HepG2 (cell line): ENCODE results near the gene SMARCB1. TPM values are rescaled to one million over a fixed set of nuclear protein-coding genes. Genes with fewer than 3 reads are reported as not detected.
A peak's percentile ranks its signal among the peaks of the same experiment; 100 is the strongest.

Experiments used
- ELK4 ChIP-seq: sonication (generic); formaldehyde crosslinking; IDR thresholded peaks from 2 replicates; pipeline ENCODE4 v1.9.0; 2021; ENCODE audit warnings: missing genetic modification reagents, borderline replicate concordance
- GFI1 ChIP-seq: sonication (generic); formaldehyde crosslinking; IDR thresholded peaks from 2 replicates; pipeline ENCODE4 v1.5.0; 2020; ENCODE audit warnings: missing genetic modification reagents, mild to moderate bottlenecking, borderline replicate concordance
- HES4 ChIP-seq: sonication (generic); formaldehyde crosslinking; IDR thresholded peaks from 2 replicates; pipeline ENCODE4 v1.9.0; 2021; ENCODE audit warnings: mild to moderate bottlenecking, missing genetic modification reagents, borderline replicate concordance
- KAT2B ChIP-seq: fragments of 150-350 bp; IDR thresholded peaks from 2 replicates; pipeline ENCODE4 v1.6.1; 2014; ENCODE audit warnings: low read depth, low read length, borderline replicate concordance
- KDM2A ChIP-seq: sonication (generic); formaldehyde crosslinking; IDR thresholded peaks from 2 replicates; pipeline ENCODE4 v1.4.0; 2020; ENCODE audit warnings: low read depth, missing genetic modification reagents, borderline replicate concordance
- MAF1 ChIP-seq: sonication (generic); formaldehyde crosslinking; IDR thresholded peaks from 2 replicates; pipeline ENCODE4 v1.5.0; 2020; ENCODE audit warnings: missing genetic modification reagents, borderline replicate concordance
- MEIS1 ChIP-seq: sonication (generic); formaldehyde crosslinking; IDR thresholded peaks from 2 replicates; pipeline ENCODE4 v1.9.0; 2021; ENCODE audit warnings: mild to moderate bottlenecking, missing genetic modification reagents, moderate library complexity, borderline replicate concordance
- MTERF4 ChIP-seq: sonication (generic); formaldehyde crosslinking; IDR thresholded peaks from 2 replicates; pipeline ENCODE4 v1.8.0; 2023; ENCODE audit warnings: mild to moderate bottlenecking, missing genetic modification reagents
- PHF20 ChIP-seq: sonication (generic); formaldehyde crosslinking; IDR thresholded peaks from 2 replicates; pipeline ENCODE4 v1.5.0; 2020; ENCODE audit warnings: mild to moderate bottlenecking, missing genetic modification reagents
- SKI ChIP-seq: fragments of 450-650 bp; IDR thresholded peaks from one replicate; pipeline ENCODE4 v1.6.1; 2018; ENCODE audit warnings: mild to moderate bottlenecking; ENCODE audit not compliant: partially characterized antibody
- ZBTB33 ChIP-seq: sonication (generic); formaldehyde crosslinking; IDR thresholded peaks from 2 replicates; pipeline ENCODE4 v1.4.0; 2020; ENCODE audit warnings: missing genetic modification reagents
- ZFP36 ChIP-seq: fragments of 150-350 bp; IDR thresholded peaks from 2 replicates; pipeline ENCODE4 v1.6.1; 2018; ENCODE audit warnings: borderline replicate concordance, low read length, low read depth; ENCODE audit not compliant: partially characterized antibody
- ZFP37 ChIP-seq: sonication (generic); formaldehyde crosslinking; IDR thresholded peaks from 2 replicates; pipeline ENCODE4 v1.4.0; 2020; ENCODE audit warnings: missing genetic modification reagents, borderline replicate concordance
- ZFX ChIP-seq: sonication (generic); formaldehyde crosslinking; IDR thresholded peaks from 2 replicates; pipeline ENCODE4 v1.4.0; 2020; ENCODE audit warnings: mild to moderate bottlenecking, low read depth, missing genetic modification reagents, moderate library complexity
- ZNF264 ChIP-seq: sonication (generic); formaldehyde crosslinking; IDR thresholded peaks from 2 replicates; pipeline ENCODE4 v1.4.0; 2020; ENCODE audit warnings: missing genetic modification reagents
- ZNF512 ChIP-seq: sonication (generic); formaldehyde crosslinking; IDR thresholded peaks from 2 replicates; pipeline ENCODE4 v1.4.0; 2020; ENCODE audit warnings: mild to moderate bottlenecking, missing genetic modification reagents
- ZNF577 ChIP-seq: sonication (generic); formaldehyde crosslinking; IDR thresholded peaks from 2 replicates; pipeline ENCODE4 v1.4.0; 2020; ENCODE audit warnings: mild to moderate bottlenecking, low read depth, missing genetic modification reagents, borderline replicate concordance
- ZNF841 ChIP-seq: sonication (generic); formaldehyde crosslinking; IDR thresholded peaks from 2 replicates; pipeline ENCODE4 v1.8.1; 2023; ENCODE audit warnings: missing genetic modification reagents, borderline replicate concordance
- polyA plus RNA-seq, 8 experiments: library from polyadenylated mRNA; depleted of rRNA in 3 of 8; stranded (reverse) in 7 of 8; unstranded in 1 of 8; fragments of >200 nt; fragmentation: Illumina TruSeq in 4 of 8; extraction: Trizol in 4 of 8; gene quantifications; 2 replicates each; pipeline versions ENCODE4 v1.2.1 to v1.2.3, GENCODE V29; 2011 to 2016; ENCODE audit warnings: low read depth in 4 of 8, missing spikeins in 1 of 8, mixed read lengths in 1 of 8; ENCODE audit not compliant: insufficient read depth in 1 of 8
- total RNA-seq, 5 experiments: library from RNA; depleted of rRNA; stranded (reverse); fragments of >200 nt; fragmentation: Illumina TruSeq; extraction: Trizol; gene quantifications; 2 replicates each; pipeline ENCODE4 v1.2.3, GENCODE V29; 2016; ENCODE audit warnings: low read depth in 1 of 5

Gene SMARCB1
- total and polyA plus RNA-seq, 2 of the 13 experiments (the other 11 are each of a cell fraction or from before 2014, with no cell fraction given): 74.0 to 166 TPM

- TF ChIP-seq ZNF264 (0 out of 2 replicates have a peak, but pooled peaks have one; percentile 17), ZBTB33 (CRISPR knock-in tag) (peak; percentile 92), SKI (no peak), ZNF841 (no peak), KAT2B (no peak), MEIS1 (peak; percentile 68; the same call in 1 of the 2 replicates), PHF20 (no peak; the same call in none of the 2 replicates), ELK4 (no peak), KDM2A (CRISPR knock-in tag) (0 out of 2 replicates have a peak, but pooled peaks have one; percentile 26), ZFP37 (CRISPR knock-in tag) (no peak; the same call in 1 of the 2 replicates), GFI1 (peak; percentile 54; the same call in 1 of the 2 replicates), ZNF577 (CRISPR knock-in tag) (no peak), MTERF4 (CRISPR knock-in tag) (peak; percentile 53; the same call in 1 of the 2 replicates), ZNF512 (CRISPR knock-in tag) (no peak), ZFX (CRISPR knock-in tag) (peak; percentile 83), ZFP36 (no peak), HES4 (CRISPR knock-in tag) (no peak), MAF1 (CRISPR knock-in tag) (no peak; the same call in 1 of the 2 replicates)
These were observed 71.1 kb downstream of the SMARCB1 start, which contains the start of gene SLC2A11 (continued) for GRCh38 chr22:23857606-23858483.
